ENCODE measurements around the gene LDLRAD3.

DNA sequence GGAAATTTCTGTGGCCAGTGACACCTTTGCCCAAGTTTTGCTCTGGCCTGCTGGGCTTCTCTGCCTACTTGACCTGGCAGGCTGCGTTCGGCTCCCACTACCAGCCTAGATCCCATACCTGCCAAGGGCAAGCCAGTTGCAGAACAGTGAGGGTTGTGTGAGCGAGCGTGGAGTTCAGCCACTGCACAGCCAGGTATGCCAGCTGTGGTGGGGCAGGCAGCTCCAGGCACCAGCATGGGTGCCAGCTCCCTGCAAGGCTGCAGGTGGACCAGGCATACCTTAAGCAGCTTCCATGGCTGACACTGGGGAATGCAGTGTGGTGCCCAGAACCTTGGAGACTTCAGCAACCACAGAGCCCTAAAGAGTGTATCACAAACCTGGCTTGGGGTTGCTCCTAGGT is 133.5 kb downstream of the LDLRAD3 start:
- TF ChIP-seq, protein P1, sequence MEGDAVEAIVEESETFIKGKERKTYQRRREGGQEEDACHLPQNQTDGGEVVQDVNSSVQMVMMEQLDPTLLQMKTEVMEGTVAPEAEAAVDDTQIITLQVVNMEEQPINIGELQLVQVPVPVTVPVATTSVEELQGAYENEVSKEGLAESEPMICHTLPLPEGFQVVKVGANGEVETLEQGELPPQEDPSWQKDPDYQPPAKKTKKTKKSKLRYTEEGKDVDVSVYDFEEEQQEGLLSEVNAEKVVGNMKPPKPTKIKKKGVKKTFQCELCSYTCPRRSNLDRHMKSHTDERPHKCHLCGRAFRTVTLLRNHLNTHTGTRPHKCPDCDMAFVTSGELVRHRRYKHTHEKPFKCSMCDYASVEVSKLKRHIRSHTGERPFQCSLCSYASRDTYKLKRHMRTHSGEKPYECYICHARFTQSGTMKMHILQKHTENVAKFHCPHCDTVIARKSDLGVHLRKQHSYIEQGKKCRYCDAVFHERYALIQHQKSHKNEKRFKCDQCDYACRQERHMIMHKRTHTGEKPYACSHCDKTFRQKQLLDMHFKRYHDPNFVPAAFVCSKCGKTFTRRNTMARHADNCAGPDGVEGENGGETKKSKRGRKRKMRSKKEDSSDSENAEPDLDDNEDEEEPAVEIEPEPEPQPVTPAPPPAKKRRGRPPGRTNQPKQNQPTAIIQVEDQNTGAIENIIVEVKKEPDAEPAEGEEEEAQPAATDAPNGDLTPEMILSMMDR (IDR thresholded peaks at IDR 0.05), result no peak
- no peak for TF ChIP-seq EZH2phosphoT487 (IDR thresholded peaks at IDR 0.05)
- TF ChIP-seq EZH2 (IDR thresholded peaks at IDR 0.05), result no peak
